Transverse colon (tissue), 4 donors: ENCODE measurements around the gene PCDHA13. TPM values are rescaled to one million over a fixed set of nuclear protein-coding genes. Genes with fewer than 3 reads are reported as not detected.
A peak's percentile ranks its signal among the peaks of the same experiment; 100 is the strongest.

ENCODE experiments used
- DNase-seq: peaks from one replicate; pipeline ENCODE4 v3.0.0-alpha.2; 2019
- H3K27ac ChIP-seq, 4 donors: fragments of 200-600 bp; sonication (generic); 2 replicates each; pipeline ENCODE4 v1.5.1; 2016 to 2018; ENCODE audit warnings: inconsistent platforms in 4 of 4
- H3K27me3 ChIP-seq: fragments of 200-600 bp; sonication (generic); 2 replicates; pipeline ENCODE4 v1.5.1; 2017; ENCODE audit warnings: inconsistent platforms
- H3K36me3 ChIP-seq, 4 donors: fragments of 200-600 bp; sonication (generic); 2 replicates each; pipeline ENCODE4 v1.5.1; 2017 to 2019; ENCODE audit warnings: inconsistent platforms in 4 of 4
- H3K4me1 ChIP-seq, 4 donors: fragments of 200-600 bp; sonication (generic); 2 replicates each; pipeline ENCODE4 v1.5.1; 2017 to 2020; ENCODE audit warnings: inconsistent platforms in 4 of 4
- H3K4me3 ChIP-seq, 4 donors: fragments of 200-600 bp; sonication (generic); 1 replicate in 1 of 4; 2 replicates in 3 of 4; pipeline versions ENCODE4 v1.5.1 to v1.6.1; 2017 to 2019; ENCODE audit warnings: inconsistent platforms in 4 of 4
- H3K9me3 ChIP-seq, 2 donors: fragments of 200-600 bp; sonication (generic); 2 replicates each; pipeline ENCODE4 v1.5.1; 2017 to 2019; ENCODE audit warnings: inconsistent platforms in 2 of 2
- EP300 ChIP-seq: sonication (generic); formaldehyde crosslinking; IDR thresholded peaks from one replicate; pipeline ENCODE4 v1.6.1; 2017; ENCODE audit warnings: antibody characterized with exemption, low read depth
- POLR2A ChIP-seq: fragments of 450-650 bp; IDR thresholded peaks from one replicate; pipeline ENCODE4 v1.6.1; 2016; ENCODE audit warnings: antibody characterized with exemption, mild to moderate bottlenecking, moderate library complexity
- POLR2AphosphoS5 ChIP-seq, 3 donors: sonication (generic); formaldehyde crosslinking; IDR thresholded peaks; one replicate each; pipeline ENCODE4 v1.6.1; 2016; ENCODE audit warnings: antibody characterized with exemption in 3 of 3
- WGBS, 2 donors: methylation state at CpG; one replicate each; pipeline ENCODE4 v1.1.5; 2018; ENCODE audit warnings: low coverage in 1 of 2; 5-methylcytosine and 5-hydroxymethylcytosine counted together
- in situ Hi-C, 4 donors: fragments of 200-750 bp; cut with MboI; loops; one replicate each; pipeline versions ENCODE4 v1.15.0 to v1.15.1; 2017; ENCODE audit warnings: low sequenced_read_pairs in 3 of 4, low pct_ligation_motif_present in 1 of 4, low pct_unique_long_range_greater_than_20kb in 1 of 4
- intact Hi-C: fragments of 100-400 bp; cut with DNase I; formaldehyde crosslinking; loops from one replicate; pipeline ENCODE4 v1.15.1; 2023; ENCODE audit warnings: low total_unique reads
- total RNA-seq, 4 donors: library from RNA; depleted of rRNA; stranded (reverse); fragments of >200 nt; gene quantifications; one replicate each; pipeline ENCODE4 v1.1.0, GENCODE V29; 2016
- TF ChIP-seq, protein P1 (sequence below), 5 experiments: fragments of 200-600 bp in 3 of 5; fragments of 450-650 bp in 2 of 5; sonication (generic) in 3 of 5; IDR thresholded peaks; 1 replicate in 2 of 5; 2 replicates in 3 of 5; pipeline ENCODE4 v1.5.1; 2016 to 2017; ENCODE audit warnings: antibody characterized with exemption in 5 of 5, inconsistent platforms in 3 of 5, mild to moderate bottlenecking in 2 of 5, moderate library complexity in 1 of 5

The PCDHA13 gene
- total RNA-seq, 4 donors from 2014 or later = 0.32 to 0.55 TPM; not detected in 2

DNA sequence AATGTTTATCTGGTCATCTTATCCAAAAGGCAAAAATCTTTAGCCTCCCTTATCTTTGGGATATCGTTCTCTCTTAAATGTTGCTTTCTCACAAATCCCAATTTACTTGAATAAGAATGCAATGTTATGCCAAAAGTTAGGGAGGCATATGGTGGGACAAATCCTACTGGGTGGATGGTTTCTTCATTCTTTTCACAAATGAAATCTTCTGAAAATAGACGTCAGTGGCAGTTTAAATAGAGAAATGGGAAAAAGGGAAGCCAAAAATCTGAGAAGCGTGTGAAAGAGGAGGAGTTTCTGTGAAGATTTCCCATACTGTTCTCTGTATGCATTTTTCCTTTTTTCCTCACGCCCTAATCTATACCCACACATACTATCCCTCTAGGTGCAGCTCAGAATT, 41.7 kb downstream of the PCDHA13 start:
- TF ChIP-seq POLR2A (no peak), EP300 (no peak), POLR2AphosphoS5 (IDR thresholded peaks at IDR 0.05) (no peak)
- TF ChIP-seq, protein P1, sequence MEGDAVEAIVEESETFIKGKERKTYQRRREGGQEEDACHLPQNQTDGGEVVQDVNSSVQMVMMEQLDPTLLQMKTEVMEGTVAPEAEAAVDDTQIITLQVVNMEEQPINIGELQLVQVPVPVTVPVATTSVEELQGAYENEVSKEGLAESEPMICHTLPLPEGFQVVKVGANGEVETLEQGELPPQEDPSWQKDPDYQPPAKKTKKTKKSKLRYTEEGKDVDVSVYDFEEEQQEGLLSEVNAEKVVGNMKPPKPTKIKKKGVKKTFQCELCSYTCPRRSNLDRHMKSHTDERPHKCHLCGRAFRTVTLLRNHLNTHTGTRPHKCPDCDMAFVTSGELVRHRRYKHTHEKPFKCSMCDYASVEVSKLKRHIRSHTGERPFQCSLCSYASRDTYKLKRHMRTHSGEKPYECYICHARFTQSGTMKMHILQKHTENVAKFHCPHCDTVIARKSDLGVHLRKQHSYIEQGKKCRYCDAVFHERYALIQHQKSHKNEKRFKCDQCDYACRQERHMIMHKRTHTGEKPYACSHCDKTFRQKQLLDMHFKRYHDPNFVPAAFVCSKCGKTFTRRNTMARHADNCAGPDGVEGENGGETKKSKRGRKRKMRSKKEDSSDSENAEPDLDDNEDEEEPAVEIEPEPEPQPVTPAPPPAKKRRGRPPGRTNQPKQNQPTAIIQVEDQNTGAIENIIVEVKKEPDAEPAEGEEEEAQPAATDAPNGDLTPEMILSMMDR (IDR thresholded peaks at IDR 0.05) = no peak
- H3K4me1 ChIP-seq = peaks cover 0 to 14% (median 6%) of the 10 kb centered on the region in 4 donors
- peaks cover 27% of the 10 kb centered on the region for H3K27me3 ChIP-seq
- no peak overlapping the region for H3K4me3 ChIP-seq
- in situ Hi-C loops (no loop called here), intact Hi-C loops (no loop called here)
- H3K9me3 ChIP-seq = no peaks in the 10 kb centered on the region
- no peak for DNase-seq
- no peak overlapping the region for H3K27ac ChIP-seq
- H3K36me3 ChIP-seq = no peaks in the 10 kb centered on the region
- 64 to 83% methylated on average over 4 of the region's 4 CpGs for WGBS, 2 donors

DNA sequence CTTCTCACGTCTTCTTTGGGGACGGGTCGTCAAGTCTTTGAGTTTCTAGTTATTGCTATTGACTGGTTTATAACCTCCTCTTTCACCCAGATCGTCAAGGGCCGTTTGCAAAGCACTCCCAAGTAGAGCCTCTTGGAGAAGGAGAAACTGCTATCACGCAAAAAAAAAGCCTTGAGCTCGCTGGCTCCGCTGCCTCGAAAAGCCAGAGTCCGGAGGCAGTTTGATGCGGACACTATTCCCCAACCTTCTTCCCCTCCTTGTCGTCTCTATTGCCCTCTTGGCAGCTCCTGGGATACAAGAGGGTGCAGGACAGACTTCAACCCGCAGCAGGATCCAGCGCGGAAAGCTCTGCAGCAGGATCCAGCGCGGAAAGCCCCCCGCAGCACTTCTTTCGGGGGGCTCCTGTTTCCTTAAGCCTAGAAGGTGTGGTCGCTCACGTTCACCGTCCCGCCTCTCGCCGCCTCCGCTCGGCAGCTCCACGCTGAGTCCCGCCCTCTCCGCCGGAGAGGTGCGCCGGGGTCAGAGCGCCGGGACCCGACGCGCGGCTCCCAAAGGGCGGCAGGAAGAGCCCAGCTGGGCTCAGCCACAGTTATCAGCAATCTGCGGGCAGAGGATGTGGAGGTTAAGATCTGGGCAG, 44.0 kb downstream of the PCDHA13 start, which contains the start of gene PCDHAC1:
TSS of gene PCDHAC1 (plus strand) at position 494 of the 637 bp plus-strand sequence. CDS start 594 bp downstream, outside the sequence.
- intact Hi-C loops = loop anchor here (5.0 kb wide), 1 partner anchor 116 kb away; no protein-coding TSS in a partner anchor
- in situ Hi-C loops = no loop called here
- H3K36me3 ChIP-seq = no peaks in the 10 kb centered on the region
- no peaks in the 10 kb centered on the region for H3K9me3 ChIP-seq
- H3K27ac ChIP-seq = peak within 1 kb of the TSS in 3 of 4 donors; percentile 18 to 54 (median 39)
- no peak for DNase-seq
- 15 to 20% methylated on average over 3 to 37 of the region's 41 CpGs for WGBS, 2 donors
- H3K4me3 ChIP-seq = peak within 1 kb of the TSS; percentile 23 to 36 (median 32)
- H3K4me1 ChIP-seq = peaks cover 0 to 14% (median 6%) of the 10 kb centered on the region in 4 donors
- TF ChIP-seq, protein P1 (IDR thresholded peaks at IDR 0.05) = no peak
- TF ChIP-seq POLR2A (no peak), EP300 (no peak), POLR2AphosphoS5 (IDR thresholded peaks at IDR 0.05) (no peak)
- peaks cover 36% of the 10 kb centered on the region for H3K27me3 ChIP-seq

DNA sequence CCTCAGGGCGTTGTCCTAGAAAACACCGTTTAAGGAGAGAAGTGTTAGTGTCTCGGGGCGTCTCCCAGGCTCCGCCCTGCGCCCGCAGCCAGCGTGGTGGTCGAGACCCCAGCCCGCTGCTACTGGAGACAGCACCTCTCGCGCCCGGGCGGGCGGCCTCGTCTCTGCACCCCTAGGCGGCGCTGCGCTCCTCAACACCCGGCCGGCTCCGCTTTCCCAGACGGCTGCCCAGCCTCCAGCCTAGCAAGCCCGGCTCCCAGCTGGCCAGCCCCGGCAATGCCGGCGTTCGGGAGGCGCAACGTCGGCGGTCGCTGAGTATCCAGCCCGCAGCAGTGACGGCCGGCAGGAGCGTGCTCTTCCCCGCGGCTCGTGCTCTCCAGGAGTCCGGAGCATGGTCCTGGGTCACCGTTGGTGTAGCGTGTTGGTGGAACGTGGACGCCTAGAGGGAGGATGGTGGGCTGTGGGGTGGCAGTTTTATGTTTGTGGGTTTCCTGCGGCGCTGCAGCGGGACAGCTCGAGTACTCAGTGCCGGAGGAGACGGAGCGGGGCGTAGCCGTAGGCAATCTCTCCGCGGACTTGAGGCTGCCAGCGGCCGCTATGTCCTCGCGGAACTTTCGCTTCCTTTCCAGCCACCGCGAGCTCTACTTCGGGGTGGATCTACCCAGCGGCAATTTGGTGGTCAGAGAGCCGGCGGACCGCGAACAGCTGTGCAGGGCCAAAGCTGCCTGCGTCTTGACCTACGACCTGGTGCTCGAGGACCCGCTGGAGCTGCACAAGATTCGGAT, 44.7 kb downstream of the PCDHA13 start:
- intact Hi-C loops (loop anchor here (5.0 kb wide), 1 partner anchor 116 kb away; no protein-coding TSS in a partner anchor), in situ Hi-C loops (no loop called here)
- Histone ChIP-seq H3K36me3 (no peaks in the 10 kb centered on the region), H3K4me3 (peak overlapping the region; percentile 23 to 36 (median 32)), H3K4me1 (peaks cover 0 to 14% (median 6%) of the 10 kb centered on the region in 4 donors), H3K9me3 (no peaks in the 10 kb centered on the region), H3K27ac (peak overlapping the region in 3 of 4 donors; percentile 18 to 54 (median 39)), H3K27me3 (peaks cover 36% of the 10 kb centered on the region)
- 25% methylated on average over 56 of the region's 74 CpGs; no CpG with 5 or more reads in 1 of the 2 donors for WGBS, 2 donors
- TF ChIP-seq POLR2A (no peak), POLR2AphosphoS5 (IDR thresholded peaks at IDR 0.05) (no peak), EP300 (no peak)
- TF ChIP-seq, protein P1 (IDR thresholded peaks at IDR 0.05) = peak; percentile 34 to 62 (median 52)
- DNase-seq = peak; percentile 46

DNA sequence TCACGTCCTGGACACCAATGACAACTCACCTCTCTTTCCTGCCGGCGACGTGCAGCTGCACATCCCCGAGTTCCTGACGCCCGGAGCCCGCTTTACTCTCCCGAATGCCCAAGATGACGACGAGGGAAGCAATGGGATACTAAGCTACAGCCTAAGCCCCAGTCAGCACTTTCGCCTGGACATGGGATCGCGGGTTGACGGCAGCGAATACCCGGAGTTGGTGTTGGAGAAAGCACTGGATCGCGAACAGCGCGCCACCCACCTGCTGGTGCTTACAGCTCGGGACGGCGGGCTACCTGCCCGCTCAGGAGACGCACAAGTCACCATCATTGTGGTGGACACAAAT, 45.3 kb downstream of the PCDHA13 start:
- H3K27ac ChIP-seq = peak overlapping the region in 2 of 4 donors; percentile 39 to 54
- H3K9me3 ChIP-seq = no peaks in the 10 kb centered on the region
- H3K4me3 ChIP-seq = peak overlapping the region; percentile 23 to 36 (median 32)
- no peaks in the 10 kb centered on the region for H3K36me3 ChIP-seq
- H3K27me3 ChIP-seq = peaks cover 36% of the 10 kb centered on the region
- TF ChIP-seq, protein P1 (IDR thresholded peaks at IDR 0.05) = no peak
- no peak for TF ChIP-seq EP300
- no peak for DNase-seq
- peaks cover 0 to 14% (median 6%) of the 10 kb centered on the region in 4 donors for H3K4me1 ChIP-seq
- intact Hi-C loops (loop anchor here (5.0 kb wide), 1 partner anchor 115 kb away; no protein-coding TSS in a partner anchor), in situ Hi-C loops (no loop called here)
- WGBS, 2 donors = 38 to 53% methylated on average over 2 to 22 of the region's 26 CpGs
